ENCODE data around the gene MDM1. TPM values are rescaled to one million over a fixed set of nuclear protein-coding genes. Genes with fewer than 3 reads are reported as not detected.
A peak's percentile ranks its signal among the peaks of the same experiment; 100 is the strongest.

The MDM1 gene
- total RNA-seq, 1 experiment from 2014 or later = 10.6 TPM

- Histone ChIP-seq H4K5ac (ENCODE audit: insufficient read length, low read depth, low read length) (no peak overlapping the region), H2BK120ac (ENCODE audit: low read depth, low read length, poor library complexity, severe bottlenecking) (no peak overlapping the region), H3K79me1 (ENCODE audit: insufficient read depth, low read depth, low read length, poor library complexity, severe bottlenecking) (no peaks in the 10 kb centered on the region), H4K91ac (ENCODE audit: insufficient read length, low read depth, low read length) (no peak overlapping the region), H2AFZ (ENCODE audit: low read length) (no peak overlapping the region), H3K23me2 (ENCODE audit: insufficient read length, low read depth, low read length, poor library complexity, severe bottlenecking) (peaks cover 6% of the 10 kb centered on the region), H4K20me1 (ENCODE audit: control insufficient read depth, insufficient read depth, insufficient read length) (no peaks in the 10 kb centered on the region), H3K27me3 (ENCODE audit: insufficient read depth, low read length) (no peaks in the 10 kb centered on the region), H2BK15ac (ENCODE audit: low read depth, low read length) (no peak overlapping the region), H3K79me2 (ENCODE audit: insufficient read depth, low read length) (no peaks in the 10 kb centered on the region), H3K18ac (ENCODE audit: insufficient read length, low read depth, low read length) (no peak overlapping the region), H3T11ph (ENCODE audit: low read length) (no peak overlapping the region), H3K4ac (ENCODE audit: low read depth, low read length) (no peak overlapping the region), H3K27ac (ENCODE audit: insufficient read length, low read depth, low read length) (no peak overlapping the region), H3K56ac (ENCODE audit: insufficient read length, low read depth, low read length) (no peak overlapping the region), H2BK12ac (ENCODE audit: insufficient read length, low read depth, low read length) (no peak overlapping the region), H2BK5ac (ENCODE audit: insufficient read length, low read length) (no peak overlapping the region), H3K14ac (ENCODE audit: insufficient read depth, low read length) (no peak overlapping the region), H3K4me2 (ENCODE audit: insufficient read depth, insufficient read length, low read length) (peak overlapping the region; percentile 85), H3K9ac (ENCODE audit: extremely low read depth, insufficient read length, low read length) (peak overlapping the region; percentile 56), H2BK20ac (ENCODE audit: low read depth, low read length, poor library complexity, severe bottlenecking) (no peak overlapping the region), H3K4me1 (ENCODE audit: insufficient read depth, low read length) (no peaks in the 10 kb centered on the region), H2AK5ac (ENCODE audit: insufficient read length, low read length) (no peak overlapping the region), H4K8ac (replicated peaks; ENCODE audit: insufficient read length, low read depth, low read length) (no peak overlapping the region), H3K9me3 (ENCODE audit: control insufficient read depth, low read depth, low read length) (no peaks in the 10 kb centered on the region), H3K23ac (ENCODE audit: insufficient read length, low read depth, low read length) (no peak overlapping the region)
- H3K4me3 Mint-ChIP-seq = peak overlapping the region; percentile 82 to 90
- no peak for TF ChIP-seq CTCF (conservative IDR thresholded peaks at IDR 0.05)
- no peaks in the 10 kb centered on the region; the same call in none of the 2 replicates for H3K27me3 Mint-ChIP-seq (ENCODE audit: low read depth)
- H3K27ac Mint-ChIP-seq = no peak overlapping the region
- DNase-seq = no peak
- H3K4me1 Mint-ChIP-seq = peaks cover 33 to 39% of the 10 kb centered on the region in 2 experiments
- no peaks in the 10 kb centered on the region; a peak in 1 of 5 replicates for H3K9me3 Mint-ChIP-seq
- WGBS (ENCODE audit: extremely low coverage, insufficient read length, low lambda C conversion rate) = no CpG with 5 or more reads among the region's 9 CpGs
- H3K36me3 Mint-ChIP-seq (ENCODE audit: insufficient read depth in 1 of 3, low read depth in 3 of 3) = peaks cover 0 to 4% (median 0%) of the 10 kb centered on the region in 3 experiments; a peak in 3 of 7 replicates
Observed at GRCh38 chr12:68331500-68331868, 678 bp downstream of the MDM1 start.

All from H9 (cell line).